Measurements from ENCODE around the gene SEC31A. TPM values are rescaled to one million over a fixed set of nuclear protein-coding genes. Genes with fewer than 3 reads are reported as not detected.
A peak's percentile ranks its signal among the peaks of the same experiment; 100 is the strongest.

Gene SEC31A
- total RNA-seq, 1 donor from 2014 or later: 360 TPM

- no peaks in the 10 kb centered on the region for H3K27me3 Mint-ChIP-seq (ENCODE audit: unreplicated experiment)
- no peak for TF ChIP-seq CTCF (IDR thresholded peaks at IDR 0.05)
Measured at GRCh38 chr4:82892467-82892802, 1.5 kb upstream of the SEC31A start.

DNA sequence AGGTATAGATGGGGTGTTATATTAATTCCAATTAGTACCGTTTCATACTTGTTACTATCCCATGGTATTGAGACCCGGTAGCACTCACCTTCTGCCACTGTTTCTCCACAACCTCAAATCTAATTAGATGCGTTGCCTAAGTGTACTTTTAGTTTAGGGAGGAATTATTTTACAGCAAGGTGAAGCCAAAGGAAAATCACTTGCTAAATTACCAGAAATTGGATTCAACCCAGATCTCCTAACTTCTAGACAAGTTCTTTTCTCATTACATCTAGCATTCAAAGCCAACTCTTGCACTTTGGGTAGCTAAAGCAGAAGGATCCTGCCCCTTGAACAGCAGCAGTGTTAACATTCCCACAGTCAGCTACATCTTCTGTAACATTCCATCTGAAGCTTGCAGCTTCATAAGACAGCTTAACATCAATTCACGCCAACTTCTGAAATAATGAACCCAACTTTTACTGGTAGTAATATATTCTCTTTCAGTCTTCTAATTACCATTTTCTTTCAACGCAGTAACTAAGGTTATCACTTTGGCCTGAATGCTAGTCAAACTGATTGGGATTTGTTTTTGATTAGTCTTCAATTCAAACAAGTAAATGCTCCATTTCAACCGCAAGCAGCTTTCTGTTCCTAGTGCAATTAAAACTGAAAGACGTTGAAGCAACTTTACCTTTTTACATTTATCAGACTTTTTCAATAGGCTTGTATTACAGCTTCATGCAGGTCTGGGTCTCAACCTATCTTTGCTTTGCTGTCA lies 934 bp upstream of the SEC31A start:
- Mint-ChIP-seq H3K36me3 (ENCODE audit: unreplicated experiment) (peaks cover 24% of the 10 kb centered on the region), H3K27me3 (ENCODE audit: unreplicated experiment) (no peaks in the 10 kb centered on the region), H3K4me3 (ENCODE audit: unreplicated experiment) (peak overlapping the region; percentile 90), H3K4me1 (ENCODE audit: unreplicated experiment) (peaks cover 47% of the 10 kb centered on the region), H3K9me3 (ENCODE audit: unreplicated experiment) (no peaks in the 10 kb centered on the region), H3K27ac (ENCODE audit: unreplicated experiment) (peak overlapping the region; percentile 97)
- no peak for DNase-seq (ENCODE audit: extremely low spot score, unreplicated experiment)
- TF ChIP-seq CTCF (IDR thresholded peaks at IDR 0.05): no peak

More at GRCh38 chr4:82892467-82892802, 1.5 kb upstream of the SEC31A start:
- Mint-ChIP-seq H3K4me3 (ENCODE audit: unreplicated experiment) (peak overlapping the region; percentile 3), H3K36me3 (ENCODE audit: unreplicated experiment) (peaks cover 25% of the 10 kb centered on the region), H3K9me3 (ENCODE audit: unreplicated experiment) (no peaks in the 10 kb centered on the region), H3K27ac (ENCODE audit: unreplicated experiment) (peak overlapping the region; percentile 97), H3K4me1 (ENCODE audit: unreplicated experiment) (peaks cover 47% of the 10 kb centered on the region)
- DNase-seq (ENCODE audit: extremely low spot score, unreplicated experiment): no peak

GRCh38 chr4:82890528-82890900 lies 439 bp downstream of the SEC31A start:
- no peak for TF ChIP-seq CTCF (IDR thresholded peaks at IDR 0.05)
- Mint-ChIP-seq H3K27ac (ENCODE audit: unreplicated experiment) (peak overlapping the region; percentile 97), H3K27me3 (ENCODE audit: unreplicated experiment) (no peaks in the 10 kb centered on the region), H3K4me1 (ENCODE audit: unreplicated experiment) (peaks cover 54% of the 10 kb centered on the region), H3K9me3 (ENCODE audit: unreplicated experiment) (no peaks in the 10 kb centered on the region), H3K4me3 (ENCODE audit: unreplicated experiment) (peak overlapping the region; percentile 90), H3K36me3 (ENCODE audit: unreplicated experiment) (peaks cover 19% of the 10 kb centered on the region)
- no peak for DNase-seq (ENCODE audit: extremely low spot score, unreplicated experiment)

- Mint-ChIP-seq H3K27ac (ENCODE audit: unreplicated experiment) (peak overlapping the region; percentile 97), H3K4me3 (ENCODE audit: unreplicated experiment) (peak overlapping the region; percentile 90), H3K9me3 (ENCODE audit: unreplicated experiment) (no peaks in the 10 kb centered on the region), H3K4me1 (ENCODE audit: unreplicated experiment) (peaks cover 63% of the 10 kb centered on the region), H3K27me3 (ENCODE audit: unreplicated experiment) (no peaks in the 10 kb centered on the region), H3K36me3 (ENCODE audit: unreplicated experiment) (peaks cover 12% of the 10 kb centered on the region)
- no peak for DNase-seq (ENCODE audit: extremely low spot score, unreplicated experiment)
- no peak for TF ChIP-seq CTCF (IDR thresholded peaks at IDR 0.05)
Measured at GRCh38 chr4:82889287-82889686, 1.7 kb downstream of the SEC31A start.

DNA sequence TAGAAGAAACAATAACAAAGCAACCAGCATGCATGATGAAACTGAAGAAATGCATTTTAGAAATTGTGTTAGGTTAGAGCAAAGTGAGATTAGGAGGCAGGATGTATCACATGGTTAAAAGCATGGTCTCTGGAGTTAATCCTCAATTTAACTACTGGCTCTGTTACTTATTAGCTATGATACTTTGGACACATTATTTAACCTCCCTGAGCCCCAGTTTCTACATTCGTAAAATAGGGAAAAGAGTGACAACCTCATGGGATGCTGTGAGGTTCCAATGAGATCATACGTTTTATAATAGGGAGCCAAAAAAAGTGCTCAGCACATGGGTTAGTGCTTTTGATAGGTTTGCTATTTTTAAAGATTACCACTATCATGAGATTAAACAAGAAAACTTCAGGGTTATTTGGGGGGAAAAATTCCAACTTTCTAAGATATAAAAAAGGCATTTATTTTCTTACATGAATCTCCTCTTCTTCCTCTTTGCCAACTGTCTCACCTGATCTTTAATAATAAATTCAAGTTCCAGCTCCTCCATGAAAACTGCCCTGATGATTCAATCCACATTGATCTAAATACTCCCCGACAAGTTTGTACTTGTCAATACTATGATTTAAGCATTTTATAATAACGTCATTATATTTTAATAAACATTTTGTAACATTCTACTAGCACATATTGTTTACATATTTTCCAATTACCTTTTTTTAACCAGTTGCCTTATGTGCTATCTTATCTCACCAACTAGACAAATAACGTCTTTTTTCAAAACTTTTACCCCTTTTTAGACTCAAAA lies 4.6 kb downstream of the SEC31A start:
- H3K9me3 Mint-ChIP-seq (ENCODE audit: unreplicated experiment): no peaks in the 10 kb centered on the region
- peaks cover 52% of the 10 kb centered on the region for H3K4me1 Mint-ChIP-seq (ENCODE audit: unreplicated experiment)
- no peak for DNase-seq (ENCODE audit: extremely low spot score, unreplicated experiment)
- peak overlapping the region; percentile 24 for H3K27ac Mint-ChIP-seq (ENCODE audit: unreplicated experiment)
- H3K27me3 Mint-ChIP-seq (ENCODE audit: unreplicated experiment): no peaks in the 10 kb centered on the region
- no peak overlapping the region for H3K4me3 Mint-ChIP-seq (ENCODE audit: unreplicated experiment)
- TF ChIP-seq CTCF (IDR thresholded peaks at IDR 0.05): no peak
- peaks cover 9% of the 10 kb centered on the region for H3K36me3 Mint-ChIP-seq (ENCODE audit: unreplicated experiment)

Measured in osteocyte (in vitro differentiated cells).